GM21360 (cell line): ENCODE results near the gene MTA1.

Experiments used
- ATAC-seq: cut with Tn5 transposase; IDR thresholded peaks from one replicate; pipeline ENCODE4 v1.9.1; 2021; ENCODE audit warnings: mild to moderate bottlenecking, moderate library complexity; ENCODE audit not compliant: unreplicated experiment

Gene MTA1

GRCh38 chr14:105401699-105402098, 17.9 kb upstream of the MTA1 start:
- ATAC-seq: no peak

- ATAC-seq: no peak
Measured at GRCh38 chr14:105408592-105408991, 11.0 kb upstream of the MTA1 start.

- no peak for ATAC-seq
Measured at GRCh38 chr14:105409364-105409763, 10.3 kb upstream of the MTA1 start.

GRCh38 chr14:105410642-105411016, 9.0 kb upstream of the MTA1 start:
- no peak for ATAC-seq

- ATAC-seq: no peak
Measured at GRCh38 chr14:105411017-105411941, 8.3 kb upstream of the MTA1 start.

GRCh38 chr14:105411985-105412770, 7.4 kb upstream of the MTA1 start:
- no peak for ATAC-seq

- no peak for ATAC-seq
Measured at GRCh38 chr14:105412771-105413543, 6.7 kb upstream of the MTA1 start.

GRCh38 chr14:105413544-105413886, 6.1 kb upstream of the MTA1 start:
- ATAC-seq: no peak

GRCh38 chr14:105414456-105415371, 4.9 kb upstream of the MTA1 start:
- peak; percentile 64 for ATAC-seq

- ATAC-seq: no peak
Measured at GRCh38 chr14:105415481-105416428, 3.9 kb upstream of the MTA1 start.

- ATAC-seq: no peak
Measured at GRCh38 chr14:105416671-105417070, 3.0 kb upstream of the MTA1 start.

GRCh38 chr14:105417690-105418121, 1.9 kb upstream of the MTA1 start:
- ATAC-seq: no peak

GRCh38 chr14:105418269-105419194, 1.1 kb upstream of the MTA1 start:
- no peak for ATAC-seq

- no peak for ATAC-seq
Measured at GRCh38 chr14:105420101-105420973, 710 bp downstream of the MTA1 start.

- no peak for ATAC-seq
Measured at GRCh38 chr14:105420974-105421674, 1.5 kb downstream of the MTA1 start.
